ENCODE results near the gene STK39.

STK39 gene

GRCh38 chr2:167980439-167980838, 267.0 kb downstream of the STK39 start:
- DNase-seq = no peak

GRCh38 chr2:167972746-167973145, 274.6 kb downstream of the STK39 start:
- no peak for DNase-seq

GRCh38 chr2:167972020-167972419, 275.4 kb downstream of the STK39 start:
- no peak for DNase-seq

- DNase-seq = no peak
Observed at GRCh38 chr2:167966937-167967913, 280.2 kb downstream of the STK39 start.

- no peak for DNase-seq
Observed at GRCh38 chr2:167965907-167966761, 281.3 kb downstream of the STK39 start.

- no peak for DNase-seq
Observed at GRCh38 chr2:167964650-167965413, 282.6 kb downstream of the STK39 start.

GRCh38 chr2:167963899-167964649, 283.3 kb downstream of the STK39 start:
- DNase-seq = no peak

- DNase-seq = no peak
Observed at GRCh38 chr2:167962436-167963226, 284.8 kb downstream of the STK39 start.

- DNase-seq = no peak
Observed at GRCh38 chr2:167961536-167962048, 285.8 kb downstream of the STK39 start.

GRCh38 chr2:167960089-167960747, 287.2 kb downstream of the STK39 start:
- no peak for DNase-seq

GRCh38 chr2:167957662-167958061, 289.7 kb downstream of the STK39 start:
- DNase-seq = no peak

GRCh38 chr2:167955264-167955906, 292.0 kb downstream of the STK39 start:
- DNase-seq = no peak

- DNase-seq = no peak
Observed at GRCh38 chr2:167954495-167954894, 292.9 kb downstream of the STK39 start.

- no peak for DNase-seq
Observed at GRCh38 chr2:167953776-167954175, 293.6 kb downstream of the STK39 start.

- no peak for DNase-seq
Observed at GRCh38 chr2:167950571-167950970, 296.8 kb downstream of the STK39 start.

- no peak for DNase-seq
Observed at GRCh38 chr2:167946441-167946841, 301.0 kb downstream of the STK39 start.

GRCh38 chr2:167945660-167946368, 301.6 kb downstream of the STK39 start:
- DNase-seq = no peak

GRCh38 chr2:167944825-167945659, 302.4 kb downstream of the STK39 start:
- DNase-seq = no peak
